ENCODE data around the gene SNX17.
A peak's percentile ranks its signal among the peaks of the same experiment; 100 is the strongest.

The SNX17 gene

DNA sequence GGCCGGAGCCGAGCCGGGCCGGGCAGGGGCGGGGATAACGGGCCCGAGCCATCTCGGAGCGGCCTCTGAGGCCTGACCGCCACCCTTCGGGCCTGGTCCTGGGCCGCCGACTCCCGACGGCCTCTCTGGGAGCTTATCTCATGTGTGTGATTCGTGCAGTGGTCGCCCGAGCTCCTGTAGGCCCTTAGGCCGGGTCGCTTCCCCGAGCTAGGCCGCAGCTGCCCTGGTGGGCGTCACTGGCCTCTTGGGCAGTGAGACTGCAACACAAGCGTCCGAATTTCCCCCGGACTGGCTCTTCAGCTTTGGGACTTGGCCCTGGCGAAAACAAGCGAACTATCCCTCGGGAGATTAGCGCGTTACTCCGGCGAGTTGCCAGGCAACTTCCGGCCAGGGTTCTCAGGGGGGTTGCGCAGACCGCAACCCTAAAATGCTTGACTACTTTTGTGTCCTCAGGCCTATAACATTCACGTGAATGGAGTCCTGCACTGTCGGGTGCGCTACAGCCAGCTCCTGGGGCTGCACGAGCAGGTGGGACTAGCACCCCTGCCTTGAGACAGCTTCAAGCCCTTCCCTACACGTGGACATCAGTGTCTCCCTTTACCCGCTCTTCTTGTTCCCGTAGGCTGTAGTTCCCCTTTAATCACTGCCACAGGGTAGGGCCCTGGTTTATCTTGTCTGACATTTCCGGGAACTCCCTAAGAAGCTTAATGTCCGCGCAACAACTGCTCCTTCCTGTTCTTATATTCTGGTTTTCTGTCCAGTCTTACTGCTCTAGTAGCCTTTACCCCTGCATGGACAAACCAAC, 602 bp downstream of the SNX17 start:
- DNase-seq: peak; percentile 30

DNA sequence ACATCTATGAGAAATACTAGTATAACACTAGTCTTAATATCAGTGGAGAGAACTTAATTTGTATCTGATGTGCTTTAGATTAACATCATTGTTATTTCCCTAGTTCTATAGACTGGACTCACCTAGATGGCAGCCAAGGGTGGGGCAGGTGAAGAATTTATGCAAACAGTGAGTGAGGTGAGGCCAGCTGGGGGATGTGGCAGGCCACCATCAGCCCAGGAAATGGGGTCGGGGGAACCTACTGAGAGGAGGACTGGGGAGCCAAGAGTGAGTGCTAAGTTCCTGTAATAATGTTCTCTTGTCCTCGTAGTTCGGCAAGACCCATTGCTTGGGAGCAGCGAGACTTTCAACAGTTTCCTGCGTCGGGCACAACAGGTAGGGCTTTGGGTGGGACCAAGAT, 2.5 kb downstream of the SNX17 start:
- DNase-seq: no peak

DNA sequence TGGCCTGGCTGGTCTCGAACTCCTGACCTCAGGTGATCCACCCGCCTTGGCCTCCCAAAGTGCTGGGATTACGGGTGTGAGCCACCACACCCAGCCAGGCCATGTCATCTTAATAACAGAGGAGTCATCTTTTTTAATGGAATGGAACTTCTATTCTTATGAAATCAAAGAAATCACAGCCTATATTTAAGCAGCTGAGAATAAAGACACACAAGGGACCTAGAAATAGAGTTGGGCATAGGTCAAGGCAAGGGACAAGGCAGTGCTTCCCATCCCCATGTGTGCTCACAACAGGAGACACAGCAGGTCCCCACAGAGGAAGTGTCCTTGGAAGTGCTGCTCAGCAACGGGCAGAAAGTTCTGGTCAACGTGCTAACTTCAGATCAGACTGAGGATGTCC, 3.2 kb downstream of the SNX17 start:
- no peak for DNase-seq

DNA sequence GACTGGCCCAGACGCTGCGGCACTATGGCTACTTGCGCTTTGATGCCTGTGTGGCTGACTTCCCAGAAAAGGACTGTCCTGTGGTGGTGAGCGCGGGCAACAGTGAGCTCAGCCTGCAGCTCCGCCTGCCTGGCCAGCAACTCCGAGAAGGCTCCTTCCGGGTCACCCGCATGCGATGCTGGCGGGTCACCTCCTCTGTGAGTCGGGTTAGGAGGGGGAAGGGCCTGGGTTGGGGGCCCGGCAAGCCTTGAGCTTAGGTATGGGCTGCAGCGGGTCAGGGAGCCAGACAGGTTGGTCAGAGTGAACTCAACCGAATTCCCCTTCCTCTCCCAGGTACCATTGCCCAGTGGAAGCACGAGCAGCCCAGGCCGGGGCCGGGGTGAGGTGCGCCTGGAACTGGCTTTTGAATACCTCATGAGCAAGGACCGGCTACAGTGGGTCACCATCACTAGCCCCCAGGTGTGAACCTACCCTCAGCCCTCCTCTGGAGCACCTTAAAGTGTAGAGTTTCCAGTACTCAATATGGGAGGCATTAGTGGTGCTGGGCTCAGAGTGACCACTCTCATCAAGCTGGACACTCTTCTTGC, 5.2 kb downstream of the SNX17 start:
- no peak for DNase-seq

DNA sequence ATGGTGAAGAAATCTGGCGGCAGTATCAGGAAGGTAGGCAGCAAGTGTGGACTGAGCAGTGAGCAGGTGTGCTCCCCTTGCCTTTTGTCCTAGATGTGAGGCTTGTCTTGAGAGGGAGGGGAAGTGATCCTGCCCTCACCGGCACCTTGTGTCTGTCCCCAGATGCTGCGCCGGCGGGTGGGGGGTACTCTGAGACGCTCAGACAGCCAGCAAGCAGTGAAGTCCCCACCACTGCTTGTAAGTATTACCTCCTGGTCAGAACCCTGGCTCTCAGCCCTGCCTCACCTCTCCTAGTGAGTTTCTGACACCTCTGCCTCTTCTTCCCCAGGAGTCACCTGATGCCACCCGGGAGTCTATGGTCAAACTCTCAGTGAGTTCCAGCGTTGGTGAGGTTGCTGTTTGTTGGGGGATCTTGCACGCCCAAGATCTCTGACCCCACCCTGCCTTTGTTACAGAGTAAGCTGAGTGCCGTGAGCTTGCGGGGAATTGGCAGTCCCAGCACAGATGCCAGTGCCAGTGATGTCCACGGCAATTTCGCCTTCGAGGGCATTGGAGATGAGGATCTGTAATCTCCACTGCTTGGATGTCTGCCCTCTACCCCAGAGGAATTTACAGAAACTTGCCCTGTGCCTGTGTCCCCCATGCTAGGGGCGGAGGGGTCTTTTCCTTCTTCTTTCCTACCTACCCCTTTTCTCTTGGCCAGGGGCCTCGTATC, 5.9 kb downstream of the SNX17 start:
- no peak for DNase-seq

DNA sequence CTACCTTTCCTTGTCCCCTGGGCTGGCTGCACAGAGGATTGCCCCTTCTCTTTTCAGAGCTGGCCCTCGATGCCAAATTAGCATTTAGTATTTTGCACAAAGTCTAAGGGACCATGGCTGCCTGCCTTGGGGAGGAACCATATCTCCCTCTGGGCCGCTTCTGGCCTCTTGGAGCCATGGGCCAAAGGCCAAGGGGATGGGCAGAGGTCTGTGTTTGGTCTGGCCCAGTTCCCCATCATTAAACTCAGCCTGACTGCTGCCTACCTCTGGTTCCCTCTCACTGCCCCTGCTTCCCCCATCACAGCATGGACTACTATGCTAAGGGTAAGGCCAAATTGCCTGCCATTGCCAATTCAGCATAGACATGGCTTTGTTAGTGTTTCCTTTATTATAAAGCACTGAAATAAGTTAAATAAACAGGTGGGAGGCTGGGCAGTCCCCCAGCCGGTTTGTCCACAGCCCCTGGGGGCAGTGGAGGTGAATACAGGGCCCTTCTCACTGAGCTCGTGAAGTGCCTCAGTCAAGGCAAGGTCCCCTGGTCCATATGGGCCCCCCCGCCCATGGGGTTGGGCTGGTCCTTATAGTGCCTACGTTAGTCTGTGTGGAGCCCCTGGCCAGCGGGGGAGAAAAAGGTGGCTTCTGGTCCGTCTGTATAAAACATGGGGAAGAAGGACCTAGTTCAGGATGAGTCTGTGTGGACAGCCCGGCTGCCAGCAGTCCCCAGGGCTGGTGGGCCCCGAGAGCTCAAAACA, 6.6 kb downstream of the SNX17 start:
- no peak for DNase-seq

DNA sequence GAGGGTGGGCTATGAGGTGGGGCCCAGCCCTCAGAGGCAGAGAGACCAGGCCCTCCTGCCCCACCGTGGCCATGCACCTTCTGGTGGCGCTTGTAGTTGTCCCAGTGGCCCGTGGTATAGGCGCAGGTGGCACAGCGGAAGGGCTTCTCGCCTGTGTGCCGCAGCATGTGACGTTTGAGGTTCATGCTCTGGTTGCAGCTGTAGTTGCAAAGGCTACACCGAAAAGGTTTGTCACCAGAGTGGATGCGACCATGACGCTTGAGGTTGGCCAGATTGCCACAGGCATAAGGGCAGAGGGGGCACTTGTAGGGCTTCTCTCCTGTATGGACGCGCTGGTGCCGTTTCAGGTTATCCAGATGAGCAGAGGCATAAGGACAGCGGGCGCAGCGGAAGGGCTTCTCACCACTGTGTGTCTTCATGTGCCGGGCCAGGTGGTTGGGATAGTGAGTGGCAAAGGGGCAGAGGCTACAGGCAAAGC, 7.2 kb downstream of the SNX17 start:
- DNase-seq: no peak

DNA sequence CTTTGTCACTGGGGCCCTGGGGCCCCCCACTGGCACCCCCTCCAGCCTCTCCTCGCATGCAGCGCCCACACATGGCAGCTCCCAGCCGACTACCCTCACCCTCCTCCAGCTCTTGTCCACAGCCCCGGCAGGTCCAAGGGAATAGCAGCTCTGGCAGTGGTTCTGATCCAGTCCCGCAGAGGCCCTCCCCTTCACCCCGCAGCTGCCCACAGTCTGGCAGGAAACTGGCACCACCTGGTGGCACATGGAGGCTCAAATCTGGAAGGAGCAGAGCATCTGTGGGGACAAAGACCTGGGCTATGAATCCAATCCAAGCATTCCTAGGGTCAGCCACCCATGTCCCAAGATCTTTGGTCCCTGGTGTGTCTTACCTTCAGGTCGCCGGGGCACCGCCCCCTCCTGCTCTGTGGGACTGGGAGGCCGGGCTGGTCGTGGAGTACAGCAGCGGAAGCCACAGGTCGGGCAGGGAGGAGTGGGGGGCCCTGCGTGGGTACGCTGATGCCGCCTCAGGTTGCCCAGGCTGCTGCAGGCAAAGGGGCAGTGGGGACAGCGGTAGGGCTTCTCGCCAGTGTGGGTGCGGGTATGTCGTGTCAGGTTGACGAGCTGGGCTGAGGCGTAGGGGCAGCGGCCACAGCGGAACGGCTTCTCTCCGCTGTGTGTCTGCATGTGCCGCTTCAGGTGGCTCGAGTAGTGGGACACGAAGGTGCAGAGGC, 7.8 kb downstream of the SNX17 start:
- DNase-seq: peak; percentile 3

DNA sequence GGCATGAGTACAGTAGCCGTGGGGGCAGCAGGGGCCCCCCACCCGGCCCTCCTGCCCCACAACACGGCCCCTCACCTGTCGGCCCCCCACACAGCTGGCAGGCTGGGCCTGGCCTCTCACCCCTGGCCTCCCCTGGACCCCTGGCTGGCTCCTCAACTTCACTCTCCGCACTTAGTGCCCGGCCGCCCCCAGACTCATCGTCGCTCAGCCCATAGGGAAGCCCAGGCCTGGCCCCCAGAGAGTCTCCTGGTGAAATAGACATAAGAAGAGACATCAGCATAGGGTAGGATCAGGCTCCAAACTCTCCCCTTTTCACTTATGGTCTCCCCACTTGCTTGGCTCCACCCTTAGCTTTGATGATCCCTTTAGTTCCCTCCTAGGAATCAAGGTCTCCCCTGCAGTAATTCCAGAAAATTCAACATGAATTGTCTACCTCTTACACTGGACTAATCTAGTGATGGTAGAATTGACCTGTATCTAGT, 8.4 kb downstream of the SNX17 start:
- DNase-seq: no peak

DNA sequence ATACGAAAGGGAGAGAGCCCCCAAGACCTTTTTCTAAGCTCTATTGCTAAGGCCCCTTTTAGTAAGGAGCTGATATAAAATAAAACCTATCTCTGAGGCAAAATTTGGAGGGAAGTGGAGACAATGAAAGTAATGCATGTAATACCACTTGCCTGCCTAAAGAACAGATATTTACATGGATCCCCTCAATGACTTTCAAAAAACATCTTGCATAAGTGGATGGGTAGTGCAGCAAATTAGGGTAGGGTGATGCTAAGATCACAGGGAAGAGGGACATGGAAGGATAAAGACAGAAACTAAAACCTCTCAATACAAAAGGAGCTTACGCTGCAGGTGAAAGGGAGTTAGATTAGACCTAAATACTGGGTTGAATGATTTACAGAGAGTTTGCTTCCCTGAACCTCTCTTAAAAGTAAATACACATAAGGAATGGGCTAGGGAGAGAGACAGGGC, 9.0 kb downstream of the SNX17 start:
- no peak for DNase-seq

DNA sequence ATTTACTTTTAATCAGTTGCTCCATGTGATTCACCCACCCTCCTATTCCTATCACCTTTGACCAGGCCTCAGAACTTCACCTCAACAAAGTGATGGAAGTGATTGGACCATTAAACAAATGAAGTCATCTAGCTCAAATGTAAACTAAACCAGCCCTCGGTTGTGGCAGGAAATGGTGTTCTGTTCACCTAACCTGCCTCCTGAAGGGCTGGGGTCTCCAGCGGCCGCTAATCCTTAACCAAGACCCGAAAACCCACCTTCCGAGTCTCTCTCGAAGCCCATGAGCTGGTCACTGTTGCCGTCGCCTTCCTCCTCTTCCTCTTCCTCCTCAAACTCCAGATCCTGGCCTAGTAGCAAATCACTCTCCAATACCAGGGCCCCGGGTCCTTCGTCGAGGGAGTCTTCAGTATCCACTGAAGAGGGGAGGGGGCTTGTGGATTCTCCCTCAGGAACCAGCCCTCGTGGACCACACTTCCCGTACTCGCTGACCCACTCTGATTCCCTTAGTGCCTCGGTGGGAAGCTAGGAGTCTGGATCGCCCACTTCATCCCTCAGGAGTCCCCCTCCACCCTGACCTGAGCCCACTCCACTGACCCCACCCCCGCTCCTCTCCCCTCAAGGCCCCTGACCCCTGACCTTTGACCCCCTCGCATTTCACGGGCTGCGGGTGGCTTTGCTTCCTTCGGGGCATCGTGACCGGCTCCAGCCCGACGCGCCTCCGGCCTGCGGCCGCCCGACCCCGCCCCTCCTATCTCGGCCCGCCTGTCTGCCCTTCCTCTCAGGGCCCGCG, 9.6 kb downstream of the SNX17 start:
- DNase-seq: peak; percentile 65

DNA sequence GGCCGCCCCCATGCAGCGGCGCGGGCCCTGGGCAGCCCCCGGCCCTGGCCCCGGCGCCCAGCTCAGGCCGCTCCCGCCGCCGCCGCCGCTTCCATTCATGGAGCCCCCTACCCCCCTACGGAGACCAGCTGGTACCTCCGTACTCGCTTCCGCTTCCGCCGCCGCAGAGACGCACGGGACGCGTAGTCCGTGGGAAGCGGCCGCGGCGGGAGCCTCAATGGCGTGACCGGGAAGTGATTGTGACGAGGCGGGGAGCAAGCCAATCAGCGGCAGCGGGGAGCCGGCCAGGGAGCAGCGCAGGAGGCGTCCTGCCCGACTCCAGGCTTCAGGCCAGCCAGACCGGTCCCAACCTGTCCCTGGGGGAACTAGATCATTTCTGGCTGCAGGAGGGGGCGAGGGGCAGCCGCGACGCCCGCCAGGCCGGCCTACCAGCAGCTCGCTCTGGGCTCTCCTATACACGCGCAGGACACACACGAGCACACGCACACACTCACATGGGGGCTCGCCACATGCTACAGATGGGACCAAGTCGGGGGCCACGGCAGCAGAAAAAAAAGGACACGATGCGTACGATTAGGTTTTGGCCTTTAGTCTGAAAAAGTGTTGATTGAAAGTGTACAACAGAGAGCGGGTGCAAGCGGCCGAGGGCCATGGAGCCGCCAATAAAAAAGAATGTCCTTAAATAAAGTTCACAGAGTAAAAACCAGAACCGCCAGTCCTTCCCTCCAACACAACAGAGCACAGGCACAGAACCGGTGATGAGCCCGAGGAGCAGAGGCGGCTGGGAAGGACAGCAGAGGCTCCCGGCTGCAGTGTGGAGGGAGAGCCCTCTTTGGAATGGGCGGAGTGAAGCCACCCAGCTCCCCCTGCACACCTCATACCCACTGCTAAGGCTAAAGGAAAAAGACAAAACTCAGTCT, 10.5 kb downstream of the SNX17 start, which contains the start of gene ZNF513:
TSS of gene ZNF513 (minus strand) at position 109 of the 920 bp plus-strand sequence. CDS start 208 bp downstream, outside the sequence.
- DNase-seq: peak; percentile 94

DNA sequence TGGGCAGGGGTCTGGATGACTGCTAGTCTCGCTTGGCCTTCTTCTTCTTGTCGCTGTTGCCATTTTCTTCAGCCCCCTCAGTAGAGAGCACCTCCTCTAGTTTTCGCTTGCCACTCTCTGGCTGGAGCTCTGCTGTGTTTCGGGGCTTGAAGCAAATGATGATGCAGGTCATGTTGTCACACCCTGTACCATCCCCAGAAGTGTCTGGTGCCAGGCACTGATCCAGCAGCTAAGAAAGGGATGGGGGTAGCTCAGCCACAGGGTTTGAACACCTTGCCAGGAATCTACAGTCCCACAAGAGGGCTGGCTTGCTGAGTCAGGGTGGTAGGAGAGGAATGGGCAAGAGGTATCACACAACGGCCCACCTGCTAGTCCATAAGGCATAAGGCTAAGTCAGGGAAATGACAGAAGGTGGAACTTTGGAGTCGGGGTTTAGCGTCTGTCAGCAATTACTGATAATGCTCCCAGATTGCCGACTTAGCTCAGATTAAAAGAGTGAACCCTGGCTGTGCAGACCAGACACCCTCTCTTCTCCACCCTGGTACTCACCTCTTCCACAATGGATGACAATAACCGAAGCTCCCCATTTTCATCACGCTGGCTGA, 11.3 kb downstream of the SNX17 start:
- DNase-seq: no peak

DNA sequence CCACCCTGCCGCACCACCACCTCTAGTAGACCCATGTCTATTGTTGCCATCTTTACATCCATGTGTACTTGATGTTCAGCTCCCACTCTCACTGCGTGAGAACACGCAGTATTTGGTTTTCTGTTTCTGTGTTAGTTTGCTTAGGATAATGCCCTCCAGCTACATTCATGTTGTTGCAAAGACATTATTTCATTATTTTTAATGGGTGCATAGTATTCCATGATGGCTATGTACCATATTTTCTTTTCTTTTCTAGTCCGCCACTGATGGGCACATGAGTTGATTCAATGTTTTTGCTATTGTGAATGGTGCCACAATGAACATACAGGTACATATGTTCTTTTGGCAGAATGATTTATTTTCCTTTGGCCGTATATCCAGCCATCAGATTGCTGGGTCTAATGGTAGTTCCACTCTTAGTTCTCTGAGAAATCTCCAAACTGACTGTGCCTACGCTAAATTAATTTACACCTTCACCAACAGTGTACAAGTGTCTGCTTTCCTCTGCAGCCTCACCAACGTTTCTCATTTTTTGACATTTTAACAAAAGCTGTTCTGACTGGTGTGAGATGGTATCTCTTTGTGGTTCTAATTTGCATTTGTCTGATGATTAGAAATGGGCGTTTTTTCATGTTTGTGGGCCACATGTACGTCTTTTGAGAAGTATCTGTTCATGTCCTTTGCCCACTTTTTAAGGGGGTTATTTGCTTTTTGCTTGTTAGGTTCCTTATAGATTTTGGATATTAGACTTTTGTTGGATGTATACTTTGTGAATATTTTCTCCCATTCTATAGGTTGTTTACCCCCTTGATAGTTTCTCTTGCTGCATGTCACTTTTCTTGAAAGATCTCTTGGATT, 20.6 kb downstream of the SNX17 start:
- DNase-seq: no peak

DNA sequence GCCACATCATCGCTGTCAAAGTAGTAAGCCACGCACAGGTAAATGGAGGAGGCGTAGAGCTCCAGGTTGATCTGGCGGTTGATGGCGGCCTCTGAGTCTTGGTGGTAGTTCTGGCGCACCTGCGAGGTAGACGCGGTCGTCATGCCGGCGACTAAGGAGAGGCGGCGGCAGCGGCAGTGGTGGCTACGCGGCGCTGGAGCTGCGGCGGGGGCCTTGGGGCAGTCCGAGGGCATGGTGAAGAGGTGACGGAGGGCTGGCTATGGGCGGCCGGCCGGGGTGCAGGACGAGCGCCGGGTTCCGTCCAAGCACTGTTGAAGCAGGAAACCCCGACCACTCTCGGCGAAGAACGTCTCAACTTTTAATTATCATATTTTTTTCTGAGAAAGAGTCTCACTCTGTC, 22.8 kb downstream of the SNX17 start:
- DNase-seq: no peak

DNA sequence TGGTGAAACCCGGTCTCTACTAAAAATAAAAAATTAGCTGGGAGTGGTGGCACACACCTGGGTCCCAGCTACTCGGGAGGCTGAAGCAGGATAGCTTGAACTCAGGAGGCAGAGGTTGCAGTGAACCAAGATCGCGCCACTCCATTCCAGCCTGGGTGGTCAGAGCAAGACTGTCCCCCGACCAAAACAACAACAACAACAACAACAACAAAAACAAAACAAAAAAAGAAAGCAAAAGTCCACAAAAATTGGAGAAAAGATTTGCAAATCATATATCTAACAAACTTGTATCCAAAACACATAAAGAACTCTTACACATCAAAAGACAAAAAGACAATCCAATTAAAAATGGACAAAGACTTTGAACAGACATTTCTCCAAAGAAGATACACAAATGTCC, 28.5 kb downstream of the SNX17 start:
- DNase-seq: no peak

DNA sequence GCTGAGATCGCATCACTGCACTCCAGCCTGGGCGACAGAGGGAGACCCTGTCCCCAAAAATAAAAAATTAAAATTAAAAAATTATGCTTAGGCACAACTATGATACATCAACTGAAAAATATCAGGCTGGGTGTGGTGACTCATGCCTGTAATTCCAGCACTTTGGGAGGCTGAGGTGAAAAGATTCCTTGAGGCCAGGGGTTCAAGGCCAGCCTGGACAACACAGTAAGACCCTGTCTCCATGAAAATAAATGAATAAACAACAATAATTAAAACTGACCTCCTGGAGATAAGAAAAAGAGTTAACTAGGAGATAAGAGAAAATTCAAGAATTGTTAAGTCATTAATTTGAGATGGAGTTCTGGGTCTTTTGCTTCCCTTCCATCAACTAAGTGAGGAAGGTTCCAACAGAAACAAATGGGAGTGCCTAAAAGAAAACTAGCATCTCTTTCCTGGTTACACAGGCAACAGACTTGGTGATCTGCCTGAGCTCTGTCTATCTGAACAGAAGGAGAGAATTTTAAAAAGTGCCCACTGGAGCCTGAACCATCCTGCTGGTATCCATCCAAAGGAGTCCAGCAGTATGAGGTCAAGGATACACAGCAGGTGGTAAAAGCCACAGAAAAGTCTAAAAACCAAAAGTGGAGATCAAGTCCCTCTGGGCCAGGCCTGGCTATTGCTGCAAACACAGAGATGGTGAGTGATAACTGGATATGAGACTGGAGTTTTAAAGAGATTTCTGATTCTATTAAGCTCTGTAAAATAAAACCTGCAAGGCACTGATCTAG, 30.1 kb downstream of the SNX17 start:
- no peak for DNase-seq

Measured in NCI-H69 (cell line).